GM21723 (cell line): ENCODE data around the gene LHX4.
A peak's percentile ranks its signal among the peaks of the same experiment; 100 is the strongest.

Experiments
- ATAC-seq: cut with Tn5 transposase; IDR thresholded peaks from one replicate; pipeline ENCODE4 v1.9.1; 2021; ENCODE audit warnings: mild to moderate bottlenecking, moderate library complexity; ENCODE audit not compliant: unreplicated experiment

The LHX4 gene

GRCh38 chr1:180229483-180230415 lies at the start of gene LHX4:
Gene LHX4, plus strand, starts transcription at chr1:180230264. Its CDS starts 266 bp downstream, at chr1:180230530.
- peak; percentile 40 for ATAC-seq

GRCh38 chr1:180181048-180181447 lies 49.0 kb upstream of the LHX4 start:
- ATAC-seq: no peak

- ATAC-seq: no peak
These were observed 47.9 kb upstream of the LHX4 start for GRCh38 chr1:180181996-180182642.

- ATAC-seq: no peak
These were observed 47.3 kb upstream of the LHX4 start for GRCh38 chr1:180182643-180183311.

- ATAC-seq: no peak
These were observed 46.6 kb upstream of the LHX4 start for GRCh38 chr1:180183426-180183825.

- ATAC-seq: no peak
These were observed 46.0 kb upstream of the LHX4 start for GRCh38 chr1:180184041-180184440.

- ATAC-seq: no peak
These were observed 44.8 kb upstream of the LHX4 start for GRCh38 chr1:180185281-180185680.

GRCh38 chr1:180185971-180186645 lies 44.0 kb upstream of the LHX4 start:
- no peak for ATAC-seq

GRCh38 chr1:180186831-180187230 lies 43.2 kb upstream of the LHX4 start:
- ATAC-seq: no peak

GRCh38 chr1:180187626-180188025 lies 42.4 kb upstream of the LHX4 start:
- ATAC-seq: no peak

GRCh38 chr1:180188091-180188506 lies 42.0 kb upstream of the LHX4 start:
- no peak for ATAC-seq

GRCh38 chr1:180188684-180189175 lies 41.3 kb upstream of the LHX4 start:
- no peak for ATAC-seq

- no peak for ATAC-seq
These were observed 40.0 kb upstream of the LHX4 start for GRCh38 chr1:180190091-180190490.

- ATAC-seq: no peak
These were observed 37.9 kb upstream of the LHX4 start for GRCh38 chr1:180192172-180192571.

GRCh38 chr1:180193141-180194047 lies 36.7 kb upstream of the LHX4 start:
- no peak for ATAC-seq

- ATAC-seq: no peak
These were observed 36.0 kb upstream of the LHX4 start for GRCh38 chr1:180194048-180194425.

GRCh38 chr1:180194546-180195207 lies 35.4 kb upstream of the LHX4 start:
- ATAC-seq: no peak

GRCh38 chr1:180195401-180195800 lies 34.7 kb upstream of the LHX4 start:
- ATAC-seq: no peak

GRCh38 chr1:180195916-180196315 lies 34.1 kb upstream of the LHX4 start:
- no peak for ATAC-seq
